Melanocyte of skin (primary cell): ENCODE data around the gene VNN1. TPM values are rescaled to one million over a fixed set of nuclear protein-coding genes. Genes with fewer than 3 reads are reported as not detected.

Source experiments
- total RNA-seq, 2 donors: library from RNA; depleted of rRNA; stranded (reverse); fragments of >200 nt; gene quantifications; 2 replicates each; pipeline ENCODE4 v1.2.3, GENCODE V29; 2012

The VNN1 gene
- not detected for total RNA-seq

GRCh38 chr6:132713352-132714134 is at the start of gene VNN1:
Gene VNN1, minus strand, starts transcription at chr6:132714055. Its CDS starts 20 bp downstream, at chr6:132714035.

DNA sequence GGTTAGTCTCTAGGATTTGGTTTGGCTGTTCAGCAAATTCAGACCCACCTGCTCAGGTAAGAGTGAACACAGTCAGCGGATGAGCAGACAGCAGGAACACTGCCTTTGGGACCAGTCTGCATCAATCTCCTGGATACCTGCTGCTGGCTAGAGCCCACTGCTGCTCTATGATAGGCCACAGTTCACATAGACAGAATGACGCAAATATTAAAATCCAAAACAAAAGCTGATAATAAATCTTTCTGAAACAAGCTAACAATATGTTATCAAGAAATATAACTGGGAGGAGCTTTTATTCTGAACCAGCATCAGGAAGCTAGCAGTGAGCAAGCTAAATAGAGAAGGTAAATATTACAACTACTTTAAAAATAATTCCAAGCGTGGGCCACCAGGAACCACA is 54.8 kb downstream of the VNN1 start, which contains the start of gene TAAR1:
TAAR1 (minus strand) TSS at position 101 of the 400 bp plus-strand sequence. CDS start 13,179 bp downstream, outside the sequence.

Other genes starting within 250 kb of the VNN1 start
- 10 to 100 TPM; 67.3 to 92.9 TPM for gene STX7, start 200.9 kb downstream of the VNN1 start, total RNA-seq
- gene TAAR9, start 175.8 kb downstream of the VNN1 start, total RNA-seq: not detected
- gene TAAR8, start 161.4 kb downstream of the VNN1 start, total RNA-seq: not detected
- not detected for gene TAAR6, start 143.7 kb downstream of the VNN1 start, total RNA-seq
- gene TAAR5, start 124.3 kb downstream of the VNN1 start, total RNA-seq: not detected
- not detected for gene TAAR2, start 89.8 kb downstream of the VNN1 start, total RNA-seq
- gene TAAR1, start 54.9 kb downstream of the VNN1 start, total RNA-seq: not detected
- gene VNN2, start 43.8 kb upstream of the VNN1 start, total RNA-seq: not detected
- 100 to 1,000 TPM; 116 to 134 TPM for gene SLC18B1, start 84.6 kb upstream of the VNN1 start, total RNA-seq
- 1,000 to 10,000 TPM in 1 of 2 donors, 100 to 1,000 TPM in 1; 507 to 1,099 TPM for gene RPS12, start 100.5 kb upstream of the VNN1 start, total RNA-seq